Prostate gland (tissue), 2 donors: ENCODE data around the gene MARS1.
"Not testable (repeated sequence)": the region's sequence is repeated elsewhere in the genome, so short reads cannot be mapped to it uniquely, and the experiment has no call there.

Experiments used
- CTCF ChIP-seq, 4 experiments: fragments of 200-600 bp in 2 of 4; fragments of 450-650 bp in 2 of 4; sonication (generic) in 2 of 4; IDR thresholded peaks; 1 replicate in 3 of 4; 2 replicates in 1 of 4; pipeline ENCODE4 v1.5.1; 2016 to 2019; ENCODE audit warnings: antibody characterized with exemption in 4 of 4, mild to moderate bottlenecking in 2 of 4, moderate library complexity in 2 of 4
- POLR2A ChIP-seq: fragments of 450-650 bp; IDR thresholded peaks from one replicate; pipeline ENCODE4 v1.6.1; 2016; ENCODE audit warnings: antibody characterized with exemption, mild to moderate bottlenecking
- POLR2AphosphoS5 ChIP-seq: sonication (generic); formaldehyde crosslinking; IDR thresholded peaks from one replicate; pipeline ENCODE4 v1.6.1; 2017; ENCODE audit warnings: antibody characterized with exemption

GRCh38 chr12:57502311-57502969, 14.6 kb downstream of the MARS1 start:
- TF ChIP-seq POLR2A; POLR2AphosphoS5; CTCF (IDR thresholded peaks at IDR 0.05): not testable (repeated sequence)
